Suprapubic skin (tissue), 4 donors: ENCODE measurements around the gene FCAMR.

Experiments used
- CTCF ChIP-seq, 2 donors: fragments of 200-600 bp in 1 of 2; fragments of 450-650 bp in 1 of 2; sonication (generic) in 1 of 2; IDR thresholded peaks; one replicate each; pipeline ENCODE4 v1.5.1; 2016 to 2019; ENCODE audit warnings: antibody characterized with exemption in 2 of 2, mild to moderate bottlenecking in 1 of 2, moderate library complexity in 1 of 2
- EP300 ChIP-seq: sonication (generic); formaldehyde crosslinking; IDR thresholded peaks from one replicate; pipeline ENCODE4 v1.6.1; 2017; ENCODE audit warnings: antibody characterized with exemption
- POLR2A ChIP-seq, 2 donors: fragments of 450-650 bp; IDR thresholded peaks; one replicate each; pipeline ENCODE4 v1.6.1; 2017; ENCODE audit warnings: antibody characterized with exemption in 2 of 2, mild to moderate bottlenecking in 2 of 2, moderate library complexity in 2 of 2
- POLR2AphosphoS5 ChIP-seq, 3 donors: sonication (generic); formaldehyde crosslinking; IDR thresholded peaks; one replicate each; pipeline ENCODE4 v1.6.1; 2017; ENCODE audit warnings: antibody characterized with exemption in 3 of 3

GRCh38 chr1:206921772-206922265, 48.4 kb downstream of the FCAMR start, which contains the start of gene FCMR:
- TF ChIP-seq POLR2A (IDR thresholded peaks at IDR 0.05) = no peak
- no peak for TF ChIP-seq CTCF (IDR thresholded peaks at IDR 0.05)
- no peak for TF ChIP-seq POLR2AphosphoS5 (IDR thresholded peaks at IDR 0.05)
- no peak for TF ChIP-seq EP300
